Astrocyte (in vitro differentiated cells and primary cell): ENCODE data around the gene NBDY. TPM values are rescaled to one million over a fixed set of nuclear protein-coding genes. Genes with fewer than 3 reads are reported as not detected.
A peak's percentile ranks its signal among the peaks of the same experiment; 100 is the strongest.

ENCODE experiments used
- DNase-seq: peaks from one replicate; pipeline ENCODE4 v3.0.0-alpha.2; 2010; ENCODE audit warnings: low read depth
- FAIRE-seq: peaks from 2 replicates; lab custom pipeline; 2011; peaks lifted over from hg19 to GRCh38; lab: Jason Lieb, UNC
- H2AFZ ChIP-seq: 2 replicates; pipeline ENCODE4 v1.6.0; 2012; ENCODE audit warnings: low read depth, low read length, inconsistent platforms
- H3K27ac ChIP-seq: 2 replicates; pipeline ENCODE4 v1.5.1; 2011; ENCODE audit warnings: low read depth, low read length, inconsistent platforms
- H3K27me3 ChIP-seq: 2 replicates; pipeline ENCODE4 v1.6.0; 2011; ENCODE audit warnings: low read length, inconsistent platforms; ENCODE audit not compliant: insufficient read depth
- H3K36me3 ChIP-seq: 2 replicates; pipeline ENCODE4 v1.5.1; 2011; ENCODE audit warnings: low read length, inconsistent platforms; ENCODE audit not compliant: insufficient read depth
- H3K4me1 ChIP-seq: 2 replicates; pipeline ENCODE4 v1.5.1; 2011; ENCODE audit warnings: low read length, inconsistent platforms; ENCODE audit not compliant: insufficient read depth
- H3K4me2 ChIP-seq: 2 replicates; pipeline ENCODE4 v1.6.0; 2012; ENCODE audit warnings: low read length, inconsistent platforms
- H3K4me3 ChIP-seq: 2 replicates; pipeline ENCODE4 v1.5.1; 2011; ENCODE audit warnings: low read depth, mild to moderate bottlenecking, low read length, inconsistent platforms; ENCODE audit not compliant: insufficient read depth
- H3K79me2 ChIP-seq: 2 replicates; pipeline ENCODE4 v1.6.0; 2012; ENCODE audit warnings: mild to moderate bottlenecking, low read length, inconsistent platforms; ENCODE audit not compliant: insufficient read depth
- H3K9ac ChIP-seq: 2 replicates; pipeline ENCODE4 v1.6.0; 2012; ENCODE audit warnings: mild to moderate bottlenecking, low read length, inconsistent platforms
- H3K9me3 ChIP-seq: 2 replicates; pipeline ENCODE4 v1.5.1; 2012; ENCODE audit warnings: low read depth, mild to moderate bottlenecking, low read length, inconsistent platforms; ENCODE audit not compliant: insufficient read depth
- H4K20me1 ChIP-seq: 2 replicates; pipeline ENCODE4 v1.6.0; 2012; ENCODE audit warnings: low read length, inconsistent platforms; ENCODE audit not compliant: insufficient read depth
- H3K27ac Mint-ChIP-seq: one replicate; pipeline ENCODE4 v1.8.0; 2021; ENCODE audit warnings: mild to moderate bottlenecking, mixed read lengths; ENCODE audit not compliant: unreplicated experiment
- H3K27me3 Mint-ChIP-seq: one replicate; pipeline ENCODE4 v1.8.0; 2021; ENCODE audit warnings: low read depth, mixed read lengths; ENCODE audit not compliant: unreplicated experiment
- H3K36me3 Mint-ChIP-seq: one replicate; pipeline ENCODE4 v1.8.0; 2021; ENCODE audit warnings: low read depth, mixed read lengths; ENCODE audit not compliant: unreplicated experiment
- H3K4me1 Mint-ChIP-seq: one replicate; pipeline ENCODE4 v1.8.0; 2021; ENCODE audit warnings: low read depth, mixed read lengths; ENCODE audit not compliant: unreplicated experiment
- H3K4me3 Mint-ChIP-seq: one replicate; pipeline ENCODE4 v1.8.0; 2021; ENCODE audit warnings: mild to moderate bottlenecking, moderate library complexity, mixed read lengths; ENCODE audit not compliant: unreplicated experiment
- H3K9me3 Mint-ChIP-seq: one replicate; pipeline ENCODE4 v1.8.0; 2021; ENCODE audit warnings: mild to moderate bottlenecking, mixed read lengths; ENCODE audit not compliant: unreplicated experiment
- EZH2 ChIP-seq: IDR thresholded peaks from 2 replicates; pipeline ENCODE4 v1.6.1; 2012; ENCODE audit warnings: mild to moderate bottlenecking, low read length, inconsistent platforms; ENCODE audit not compliant: insufficient read depth
- total RNA-seq: library from RNA; stranded (reverse); gene quantifications from 2 replicates; pipeline ENCODE4 v1.2.1, GENCODE V29; 2021
- TF ChIP-seq, protein P1 (sequence below): IDR thresholded peaks from 2 replicates; pipeline ENCODE4 v1.5.1; 2011; ENCODE audit warnings: low read depth, mild to moderate bottlenecking, inconsistent platforms, low read length, moderate library complexity; ENCODE audit not compliant: insufficient read depth

The NBDY gene
- total RNA-seq, 1 donor from 2014 or later, result 86.9 TPM

DNA sequence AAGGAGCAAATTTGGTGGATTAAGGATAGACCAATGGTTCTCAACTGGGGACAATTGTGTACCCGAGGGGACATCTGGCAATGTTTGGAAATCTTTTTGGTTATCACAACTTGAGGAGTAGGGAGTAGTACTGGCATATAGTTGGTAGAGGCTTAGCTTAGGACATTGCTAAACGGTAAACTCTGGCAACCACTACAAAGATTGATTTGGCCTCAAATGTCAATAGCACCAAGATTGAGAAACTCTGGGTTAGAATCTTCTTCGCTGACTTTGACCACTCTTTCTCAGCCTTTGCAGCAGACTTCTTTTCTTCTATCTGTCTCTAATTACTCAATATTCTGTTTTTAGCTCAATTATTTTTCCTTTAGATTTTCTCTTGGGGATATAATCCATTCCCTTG is 1.5 kb upstream of the NBDY start:
- H3K4me1 Mint-ChIP-seq, result peaks cover 2% of the 10 kb centered on the region
- no peaks in the 10 kb centered on the region for H3K36me3 Mint-ChIP-seq
- no peak overlapping the region for H3K4me3 Mint-ChIP-seq
- Histone ChIP-seq H3K4me1 (no peaks in the 10 kb centered on the region), H3K4me2 (no peak overlapping the region), H3K9ac (no peak overlapping the region), H3K4me3 (no peak overlapping the region), H3K27ac (no peak overlapping the region), H2AFZ (no peak overlapping the region), H3K9me3 (no peaks in the 10 kb centered on the region), H3K36me3 (no peaks in the 10 kb centered on the region), H3K27me3 (no peaks in the 10 kb centered on the region), H4K20me1 (peaks cover 12% of the 10 kb centered on the region), H3K79me2 (peaks cover 29% of the 10 kb centered on the region)
- no peak for DNase-seq
- H3K27ac Mint-ChIP-seq, result no peak overlapping the region
- H3K27me3 Mint-ChIP-seq, result no peaks in the 10 kb centered on the region
- FAIRE-seq, result no peak
- TF ChIP-seq, protein P1, sequence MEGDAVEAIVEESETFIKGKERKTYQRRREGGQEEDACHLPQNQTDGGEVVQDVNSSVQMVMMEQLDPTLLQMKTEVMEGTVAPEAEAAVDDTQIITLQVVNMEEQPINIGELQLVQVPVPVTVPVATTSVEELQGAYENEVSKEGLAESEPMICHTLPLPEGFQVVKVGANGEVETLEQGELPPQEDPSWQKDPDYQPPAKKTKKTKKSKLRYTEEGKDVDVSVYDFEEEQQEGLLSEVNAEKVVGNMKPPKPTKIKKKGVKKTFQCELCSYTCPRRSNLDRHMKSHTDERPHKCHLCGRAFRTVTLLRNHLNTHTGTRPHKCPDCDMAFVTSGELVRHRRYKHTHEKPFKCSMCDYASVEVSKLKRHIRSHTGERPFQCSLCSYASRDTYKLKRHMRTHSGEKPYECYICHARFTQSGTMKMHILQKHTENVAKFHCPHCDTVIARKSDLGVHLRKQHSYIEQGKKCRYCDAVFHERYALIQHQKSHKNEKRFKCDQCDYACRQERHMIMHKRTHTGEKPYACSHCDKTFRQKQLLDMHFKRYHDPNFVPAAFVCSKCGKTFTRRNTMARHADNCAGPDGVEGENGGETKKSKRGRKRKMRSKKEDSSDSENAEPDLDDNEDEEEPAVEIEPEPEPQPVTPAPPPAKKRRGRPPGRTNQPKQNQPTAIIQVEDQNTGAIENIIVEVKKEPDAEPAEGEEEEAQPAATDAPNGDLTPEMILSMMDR, result no peak
- no peak for TF ChIP-seq EZH2
- no peaks in the 10 kb centered on the region for H3K9me3 Mint-ChIP-seq

DNA sequence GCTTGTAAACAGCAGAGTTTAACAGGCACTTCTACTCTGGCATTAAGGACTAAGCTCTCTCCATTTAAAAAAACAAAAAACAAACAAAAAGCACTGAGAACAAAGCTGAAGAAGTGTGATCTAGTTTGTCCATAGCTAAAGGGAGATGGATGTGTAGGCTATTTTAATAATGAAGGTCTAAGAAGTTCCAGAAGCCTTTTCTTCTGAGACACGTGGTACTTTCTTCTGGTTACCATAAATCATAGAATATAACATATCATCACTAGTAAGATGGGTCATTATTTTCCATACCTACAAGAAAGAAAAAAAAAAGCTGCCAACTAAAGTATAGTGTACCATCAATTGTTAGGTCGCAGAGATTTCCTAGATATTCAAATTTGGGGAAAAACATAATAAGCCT is 722 bp upstream of the NBDY start:
- no peak overlapping the region for H3K9ac ChIP-seq
- peak; percentile 95 for FAIRE-seq

DNA sequence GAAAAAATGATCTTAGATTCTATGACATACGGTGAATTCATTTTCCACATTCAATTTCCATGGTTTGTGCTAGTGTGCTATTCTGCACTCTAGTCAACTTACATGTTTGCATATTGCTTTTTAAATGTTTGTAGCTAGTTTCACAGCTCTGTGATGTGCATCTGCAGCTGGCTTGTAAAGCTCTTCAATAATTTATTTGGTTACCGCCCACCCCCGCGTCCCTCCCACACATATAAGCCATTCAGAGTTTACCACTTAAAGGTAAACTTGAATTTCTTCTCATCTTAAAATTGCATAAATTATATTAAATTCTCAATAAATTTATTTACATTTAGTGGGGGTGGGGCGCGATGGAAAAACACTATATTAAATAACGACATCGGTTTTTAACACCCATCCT is 291 bp upstream of the NBDY start:
- DNase-seq, result no peak
- Mint-ChIP-seq H3K27ac (no peak overlapping the region), H3K27me3 (no peaks in the 10 kb centered on the region)

More for the DNA sequence above, 722 bp upstream of the NBDY start:
- H3K4me1 Mint-ChIP-seq, result peaks cover 2% of the 10 kb centered on the region
- H3K9me3 ChIP-seq, result no peaks in the 10 kb centered on the region
- H3K27ac ChIP-seq, result no peak overlapping the region
- DNase-seq, result no peak
- H3K4me2 ChIP-seq, result peak overlapping the region; percentile 83
- H3K27me3 ChIP-seq, result no peaks in the 10 kb centered on the region
- H3K79me2 ChIP-seq, result peaks cover 32% of the 10 kb centered on the region
- TF ChIP-seq EZH2, result no peak
- TF ChIP-seq, protein P1, result no peak
- H2AFZ ChIP-seq, result peak overlapping the region; percentile 47
- H3K36me3 ChIP-seq, result no peaks in the 10 kb centered on the region
- H3K36me3 Mint-ChIP-seq, result no peaks in the 10 kb centered on the region
- no peak overlapping the region for H3K27ac Mint-ChIP-seq
- H3K4me3 Mint-ChIP-seq, result peak overlapping the region; percentile 45
- H4K20me1 ChIP-seq, result peaks cover 12% of the 10 kb centered on the region
- no peaks in the 10 kb centered on the region for H3K4me1 ChIP-seq
- H3K9me3 Mint-ChIP-seq, result no peaks in the 10 kb centered on the region
- no peaks in the 10 kb centered on the region for H3K27me3 Mint-ChIP-seq
- H3K4me3 ChIP-seq, result peak overlapping the region; percentile 87

More for the DNA sequence above, 291 bp upstream of the NBDY start:
- H3K9me3 ChIP-seq, result no peaks in the 10 kb centered on the region
- H3K4me1 ChIP-seq, result no peaks in the 10 kb centered on the region
- peak overlapping the region; percentile 83 for H3K4me2 ChIP-seq
- H3K79me2 ChIP-seq, result peaks cover 36% of the 10 kb centered on the region
- no peaks in the 10 kb centered on the region for H3K27me3 ChIP-seq
- peak overlapping the region; percentile 87 for H3K4me3 ChIP-seq
- no peaks in the 10 kb centered on the region for H3K36me3 Mint-ChIP-seq
- no peaks in the 10 kb centered on the region for H3K36me3 ChIP-seq
- no peaks in the 10 kb centered on the region for H3K9me3 Mint-ChIP-seq
- peak overlapping the region; percentile 47 for H2AFZ ChIP-seq
- H3K4me1 Mint-ChIP-seq, result peaks cover 2% of the 10 kb centered on the region
- no peak for FAIRE-seq
- TF ChIP-seq, protein P1, result no peak
- no peak for TF ChIP-seq EZH2
- H3K27ac ChIP-seq, result no peak overlapping the region
- peak overlapping the region; percentile 91 for H3K9ac ChIP-seq
- peak overlapping the region; percentile 96 for H3K4me3 Mint-ChIP-seq
- peaks cover 14% of the 10 kb centered on the region for H4K20me1 ChIP-seq
